ENCODE data around the gene PARVG.

DNA sequence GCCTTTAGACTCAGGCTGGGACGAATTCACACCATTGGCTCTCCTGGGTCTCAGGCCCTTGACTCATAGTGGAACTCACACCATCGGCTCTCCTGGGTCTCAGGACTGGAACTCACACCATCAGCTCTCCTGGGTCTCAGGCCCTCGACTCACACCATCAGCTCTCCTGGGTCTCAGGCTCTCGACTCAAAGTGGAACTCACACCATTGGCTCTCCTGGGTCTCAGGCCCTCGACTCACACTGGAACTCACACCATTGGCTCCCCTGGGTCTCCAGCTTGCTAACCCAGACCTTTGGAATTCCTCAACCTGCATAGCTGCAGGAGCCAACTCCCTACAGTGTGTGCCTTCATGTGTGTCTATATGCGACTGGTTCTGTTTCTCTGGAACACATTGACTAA lies 75.4 kb downstream of the PARVG start:
- TF ChIP-seq, protein P1, sequence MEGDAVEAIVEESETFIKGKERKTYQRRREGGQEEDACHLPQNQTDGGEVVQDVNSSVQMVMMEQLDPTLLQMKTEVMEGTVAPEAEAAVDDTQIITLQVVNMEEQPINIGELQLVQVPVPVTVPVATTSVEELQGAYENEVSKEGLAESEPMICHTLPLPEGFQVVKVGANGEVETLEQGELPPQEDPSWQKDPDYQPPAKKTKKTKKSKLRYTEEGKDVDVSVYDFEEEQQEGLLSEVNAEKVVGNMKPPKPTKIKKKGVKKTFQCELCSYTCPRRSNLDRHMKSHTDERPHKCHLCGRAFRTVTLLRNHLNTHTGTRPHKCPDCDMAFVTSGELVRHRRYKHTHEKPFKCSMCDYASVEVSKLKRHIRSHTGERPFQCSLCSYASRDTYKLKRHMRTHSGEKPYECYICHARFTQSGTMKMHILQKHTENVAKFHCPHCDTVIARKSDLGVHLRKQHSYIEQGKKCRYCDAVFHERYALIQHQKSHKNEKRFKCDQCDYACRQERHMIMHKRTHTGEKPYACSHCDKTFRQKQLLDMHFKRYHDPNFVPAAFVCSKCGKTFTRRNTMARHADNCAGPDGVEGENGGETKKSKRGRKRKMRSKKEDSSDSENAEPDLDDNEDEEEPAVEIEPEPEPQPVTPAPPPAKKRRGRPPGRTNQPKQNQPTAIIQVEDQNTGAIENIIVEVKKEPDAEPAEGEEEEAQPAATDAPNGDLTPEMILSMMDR (conservative IDR thresholded peaks at IDR 0.05; ENCODE audit: low read depth, low read length), result no peak
- no peak for TF ChIP-seq EZH2 (IDR thresholded peaks at IDR 0.05; ENCODE audit: low read length, unreplicated experiment)
